IPS-18a (cell line): ENCODE measurements around the gene NPC1.

Experiments used
- H3K27ac ChIP-seq: one replicate; pipeline ENCODE4 v1.5.1; 2013; ENCODE audit warnings: low read length
- H3K27me3 ChIP-seq: one replicate; pipeline ENCODE4 v1.6.1; 2013; ENCODE audit warnings: mild to moderate bottlenecking, low read length; ENCODE audit not compliant: control insufficient read depth, insufficient read depth
- H3K36me3 ChIP-seq: one replicate; pipeline ENCODE4 v1.6.1; 2013; ENCODE audit warnings: low read depth, low read length; ENCODE audit not compliant: control insufficient read depth
- H3K4me1 ChIP-seq: one replicate; pipeline ENCODE4 v1.6.1; 2013; ENCODE audit warnings: low read depth, low read length; ENCODE audit not compliant: control insufficient read depth
- H3K4me3 ChIP-seq: one replicate; pipeline ENCODE4 v1.5.1; 2013; ENCODE audit warnings: low read length
- H3K9ac ChIP-seq: one replicate; pipeline ENCODE4 v1.6.1; 2013; ENCODE audit warnings: mild to moderate bottlenecking, low read length, moderate library complexity
- H3K9me3 ChIP-seq: one replicate; pipeline ENCODE4 v1.6.1; 2013; ENCODE audit warnings: low read depth, low read length; ENCODE audit not compliant: control insufficient read depth

NPC1 gene

GRCh38 chr18:23541349-23542093, 44.8 kb downstream of the NPC1 start:
- Histone ChIP-seq H3K9ac (no peak overlapping the region), H3K4me3 (no peak overlapping the region), H3K4me1 (no peaks in the 10 kb centered on the region), H3K27ac (no peak overlapping the region), H3K27me3 (no peaks in the 10 kb centered on the region), H3K36me3 (peaks cover 83% of the 10 kb centered on the region), H3K9me3 (no peaks in the 10 kb centered on the region)

DNA sequence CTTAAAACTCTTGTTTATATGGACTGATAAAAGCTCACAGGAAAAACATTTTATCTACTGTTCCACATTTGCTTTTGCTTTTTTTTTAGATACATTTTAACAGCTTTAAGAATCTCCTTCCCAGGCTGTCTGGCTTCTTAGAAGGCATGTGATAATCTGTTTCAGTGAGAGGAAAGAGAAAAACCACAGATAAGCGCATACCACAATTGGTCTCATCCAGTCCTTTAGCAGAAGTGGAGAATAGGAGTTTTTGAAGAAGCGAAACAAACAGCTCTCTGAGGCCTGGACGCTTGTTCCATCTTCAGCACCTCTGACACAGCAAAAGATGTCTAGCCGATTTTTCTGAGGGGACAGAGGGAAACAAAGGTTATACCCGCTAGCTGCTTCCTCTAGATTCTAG, 45.4 kb downstream of the NPC1 start:
- H3K9me3 ChIP-seq = no peaks in the 10 kb centered on the region
- H3K9ac ChIP-seq = no peak overlapping the region
- H3K36me3 ChIP-seq = peaks cover 84% of the 10 kb centered on the region
- H3K27ac ChIP-seq = no peak overlapping the region
- H3K4me1 ChIP-seq = no peaks in the 10 kb centered on the region
- no peak overlapping the region for H3K4me3 ChIP-seq
- H3K27me3 ChIP-seq = no peaks in the 10 kb centered on the region

DNA sequence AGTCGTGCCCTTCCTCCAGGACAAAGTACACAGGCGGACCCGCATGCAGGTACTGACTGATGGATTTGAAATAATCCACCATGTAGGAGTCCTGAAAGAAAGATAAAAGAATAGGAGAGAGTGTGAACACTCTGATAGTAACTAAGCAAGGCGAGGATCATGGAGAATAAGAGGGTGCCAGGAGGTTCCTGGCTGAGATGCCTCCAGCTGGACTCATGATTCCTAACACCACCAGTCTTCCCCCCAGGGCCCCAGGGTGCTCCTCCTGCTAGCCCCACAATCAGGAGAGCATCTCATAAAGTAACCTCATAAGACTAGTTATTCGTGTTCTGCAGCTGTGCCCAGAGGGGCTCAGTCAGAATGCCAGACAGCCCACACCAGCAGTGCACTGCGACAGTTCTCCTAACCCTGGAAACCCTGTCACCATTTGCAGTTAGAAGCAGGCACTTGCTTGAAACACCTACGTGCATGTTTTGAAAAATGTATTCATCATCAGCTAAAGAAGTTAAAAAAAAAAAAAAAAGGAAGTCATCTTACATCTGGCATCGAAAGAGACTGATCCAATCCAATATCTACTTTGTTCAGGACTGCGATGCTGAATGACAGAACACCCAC, 46.3 kb downstream of the NPC1 start:
- H3K4me1 ChIP-seq = no peaks in the 10 kb centered on the region
- H3K27ac ChIP-seq = no peak overlapping the region
- peaks cover 91% of the 10 kb centered on the region for H3K36me3 ChIP-seq
- H3K4me3 ChIP-seq = no peak overlapping the region
- H3K27me3 ChIP-seq = no peaks in the 10 kb centered on the region
- H3K9me3 ChIP-seq = no peaks in the 10 kb centered on the region
- no peak overlapping the region for H3K9ac ChIP-seq

DNA sequence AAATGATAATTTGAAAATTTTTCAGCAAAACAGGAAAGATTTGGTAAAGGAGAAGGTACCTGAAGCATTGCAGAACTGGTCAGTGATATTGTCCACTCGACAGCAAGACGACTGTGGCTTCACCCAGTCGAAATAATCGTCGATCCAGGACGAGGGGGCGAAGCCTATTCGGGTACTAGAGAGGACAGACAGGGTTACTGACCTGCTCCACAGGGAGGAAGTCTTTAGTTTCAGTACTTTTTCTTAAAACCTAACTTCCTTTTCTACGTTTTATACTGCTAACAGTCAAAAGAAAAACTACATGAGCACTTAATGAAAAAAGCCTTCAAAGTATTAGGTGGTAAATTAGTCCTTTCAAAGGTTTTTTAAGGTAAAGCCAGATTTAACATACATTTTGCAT, 47.0 kb downstream of the NPC1 start:
- H3K9ac ChIP-seq = no peak overlapping the region
- no peaks in the 10 kb centered on the region for H3K4me1 ChIP-seq
- no peaks in the 10 kb centered on the region for H3K9me3 ChIP-seq
- peaks cover 91% of the 10 kb centered on the region for H3K36me3 ChIP-seq
- H3K27me3 ChIP-seq = no peaks in the 10 kb centered on the region
- H3K4me3 ChIP-seq = no peak overlapping the region
- H3K27ac ChIP-seq = no peak overlapping the region

- H3K4me1 ChIP-seq = no peaks in the 10 kb centered on the region
- no peak overlapping the region for H3K4me3 ChIP-seq
- no peaks in the 10 kb centered on the region for H3K9me3 ChIP-seq
- H3K27ac ChIP-seq = no peak overlapping the region
- peaks cover 91% of the 10 kb centered on the region for H3K36me3 ChIP-seq
- H3K9ac ChIP-seq = no peak overlapping the region
- H3K27me3 ChIP-seq = no peaks in the 10 kb centered on the region
These were observed 47.4 kb downstream of the NPC1 start for GRCh38 chr18:23538870-23539269.

GRCh38 chr18:23538001-23538400, 48.3 kb downstream of the NPC1 start:
- Histone ChIP-seq H3K9me3 (no peaks in the 10 kb centered on the region), H3K4me1 (no peaks in the 10 kb centered on the region), H3K36me3 (peaks cover 90% of the 10 kb centered on the region), H3K27ac (no peak overlapping the region), H3K4me3 (no peak overlapping the region), H3K9ac (no peak overlapping the region), H3K27me3 (no peaks in the 10 kb centered on the region)

DNA sequence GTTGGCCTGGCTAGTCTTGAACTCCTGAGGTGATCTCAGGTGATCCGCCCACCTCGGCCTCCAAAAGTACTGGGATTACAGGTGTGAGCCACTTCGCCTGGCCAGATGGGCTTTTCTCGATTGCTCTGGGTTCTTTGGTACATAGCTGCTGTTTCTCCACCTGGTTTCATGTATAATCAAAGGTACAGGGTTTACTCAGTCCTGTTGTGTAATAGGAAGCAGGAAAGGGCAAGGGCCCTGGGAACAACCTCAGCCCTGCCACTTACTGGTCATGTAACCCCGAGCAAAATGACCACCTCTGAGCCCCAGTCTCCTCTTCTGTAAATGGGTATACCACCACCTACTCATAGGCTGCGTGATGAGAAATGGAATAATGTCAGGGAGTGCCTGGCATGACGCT, 49.0 kb downstream of the NPC1 start:
- no peak overlapping the region for H3K4me3 ChIP-seq
- no peak overlapping the region for H3K27ac ChIP-seq
- H3K36me3 ChIP-seq = peaks cover 91% of the 10 kb centered on the region
- H3K9ac ChIP-seq = no peak overlapping the region
- H3K27me3 ChIP-seq = no peaks in the 10 kb centered on the region
- no peaks in the 10 kb centered on the region for H3K4me1 ChIP-seq
- no peaks in the 10 kb centered on the region for H3K9me3 ChIP-seq

GRCh38 chr18:23536204-23536603, 50.1 kb downstream of the NPC1 start:
- Histone ChIP-seq H3K4me3 (no peak overlapping the region), H3K9me3 (no peaks in the 10 kb centered on the region), H3K27me3 (no peaks in the 10 kb centered on the region), H3K27ac (no peak overlapping the region), H3K9ac (no peak overlapping the region), H3K36me3 (peaks cover 95% of the 10 kb centered on the region), H3K4me1 (no peaks in the 10 kb centered on the region)

DNA sequence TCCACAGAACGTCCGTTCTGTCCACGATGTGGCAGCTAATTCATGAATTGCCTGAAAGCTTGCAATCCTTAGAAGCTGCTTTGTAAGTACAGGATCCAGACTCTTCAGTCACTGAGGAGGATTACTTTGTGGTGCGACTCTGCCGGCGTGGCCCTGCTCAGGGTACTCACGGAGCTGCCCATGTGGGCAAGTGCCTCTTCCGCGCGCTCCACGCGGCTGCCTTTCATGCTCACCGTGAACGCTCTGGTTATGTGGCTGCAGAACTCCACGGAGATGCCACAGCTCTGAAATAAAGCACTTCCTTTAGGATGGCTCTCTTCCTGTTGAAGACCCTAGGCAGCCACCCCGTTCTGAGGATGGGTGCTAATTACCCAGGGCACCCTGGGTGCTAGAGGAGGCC, 52.0 kb downstream of the NPC1 start:
- Histone ChIP-seq H3K4me1 (no peaks in the 10 kb centered on the region), H3K9ac (no peak overlapping the region), H3K27me3 (no peaks in the 10 kb centered on the region), H3K36me3 (peaks cover 95% of the 10 kb centered on the region), H3K4me3 (no peak overlapping the region), H3K27ac (no peak overlapping the region), H3K9me3 (no peaks in the 10 kb centered on the region)

- no peak overlapping the region for H3K9ac ChIP-seq
- no peak overlapping the region for H3K4me3 ChIP-seq
- H3K4me1 ChIP-seq = no peaks in the 10 kb centered on the region
- H3K27me3 ChIP-seq = no peaks in the 10 kb centered on the region
- H3K27ac ChIP-seq = no peak overlapping the region
- H3K9me3 ChIP-seq = no peaks in the 10 kb centered on the region
- H3K36me3 ChIP-seq = peaks cover 95% of the 10 kb centered on the region
These were observed 53.5 kb downstream of the NPC1 start for GRCh38 chr18:23532848-23533247.

GRCh38 chr18:23531912-23532311, 54.4 kb downstream of the NPC1 start:
- Histone ChIP-seq H3K27me3 (no peaks in the 10 kb centered on the region), H3K36me3 (peaks cover 92% of the 10 kb centered on the region), H3K27ac (no peak overlapping the region)

GRCh38 chr18:23530195-23530594, 56.1 kb downstream of the NPC1 start:
- Histone ChIP-seq H3K4me3 (no peak overlapping the region), H3K9ac (no peak overlapping the region), H3K4me1 (no peaks in the 10 kb centered on the region), H3K9me3 (no peaks in the 10 kb centered on the region), H3K27ac (no peak overlapping the region), H3K36me3 (peaks cover 91% of the 10 kb centered on the region), H3K27me3 (no peaks in the 10 kb centered on the region)

More at GRCh38 chr18:23531912-23532311, 54.4 kb downstream of the NPC1 start:
- H3K9ac ChIP-seq = no peak overlapping the region
- H3K4me1 ChIP-seq = no peaks in the 10 kb centered on the region
- H3K4me3 ChIP-seq = no peak overlapping the region
- H3K9me3 ChIP-seq = no peaks in the 10 kb centered on the region
